B cell (primary cell): ENCODE data around the gene PSME2. TPM values are rescaled to one million over a fixed set of nuclear protein-coding genes. Genes with fewer than 3 reads are reported as not detected.

Source experiments
- ATAC-seq: fragments of 200-7000 bp; cut with Tn5 transposase; one replicate; pipeline ENCODE4 v1.10.0; 2021; ENCODE audit warnings: low read depth, mild to moderate bottlenecking, moderate number of reproducible peaks, moderate library complexity
- CTCF ChIA-PET: fragments of 350-600 bp; sonication (Branson Sonifier 250); formaldehyde crosslinking; loops from one replicate; lab custom pipeline; 2021; ENCODE audit warnings: antibody characterized with exemption, inconsistent platforms; lab: Charles Lee
- POLR2A ChIA-PET: fragments of 350-600 bp; sonication (Branson Sonifier 250); formaldehyde crosslinking; loops from one replicate; lab custom pipeline; 2021; ENCODE audit warnings: antibody characterized with exemption; lab: Charles Lee
- DNase-seq: peaks from one replicate; pipeline ENCODE4 v3.0.0; 2013
- H2AFZ ChIP-seq: 2 replicates; pipeline ENCODE4 v1.6.1; 2012; ENCODE audit warnings: mild to moderate bottlenecking, low read depth, low read length; ENCODE audit not compliant: insufficient read depth, poor library complexity, severe bottlenecking
- H3K27ac ChIP-seq, 2 donors: 1 replicate in 1 of 2; 2 replicates in 1 of 2; pipeline ENCODE4 v1.5.1; 2012 to 2013; ENCODE audit warnings: low read length in 2 of 2, mild to moderate bottlenecking in 2 of 2, moderate library complexity in 1 of 2
- H3K27me3 ChIP-seq, 4 experiments: fragments of 200-600 bp in 1 of 4; sonication (generic) in 1 of 4; replicated peaks in 1 of 4; 1 replicate in 2 of 4; 2 replicates in 2 of 4; pipeline versions ENCODE4 v1.6.1 to v1.7.0; 2013 to 2016; ENCODE audit warnings: low read length in 3 of 4, mild to moderate bottlenecking in 2 of 4, mixed read lengths in 1 of 4, moderate library complexity in 1 of 4; ENCODE audit not compliant: insufficient read depth in 4 of 4, control insufficient read depth in 3 of 4; ENCODE audit errors: control extremely low read depth in 1 of 4
- H3K36me3 ChIP-seq, 2 experiments: replicated peaks in 1 of 2; 1 replicate in 1 of 2; 2 replicates in 1 of 2; pipeline versions ENCODE4 v1.6.1 to v1.7.1; 2013; ENCODE audit warnings: low read length in 1 of 2; ENCODE audit not compliant: insufficient read depth in 2 of 2, control insufficient read depth in 1 of 2; ENCODE audit errors: control extremely low read depth in 1 of 2, extremely low read depth in 1 of 2
- H3K4me1 ChIP-seq, 2 donors: fragments of 200-600 bp in 1 of 2; sonication (generic) in 1 of 2; 1 replicate in 1 of 2; 2 replicates in 1 of 2; pipeline versions ENCODE4 v1.5.1 to v1.6.1; 2013 to 2017; ENCODE audit warnings: low read length in 2 of 2; ENCODE audit not compliant: control insufficient read depth in 2 of 2, insufficient read depth in 2 of 2
- H3K4me2 ChIP-seq: replicated peaks from 2 replicates; pipeline ENCODE3; 2012; ENCODE audit warnings: mild to moderate bottlenecking, low read depth, low read length; ENCODE audit not compliant: poor library complexity, severe bottlenecking
- H3K4me3 ChIP-seq, 5 experiments: fragments of 200-600 bp in 1 of 5; sonication (generic) in 1 of 5; 1 replicate in 3 of 5; 2 replicates in 2 of 5; pipeline versions ENCODE4 v1.5.1 to v1.7.0; 2011 to 2016; ENCODE audit warnings: low read length in 4 of 5, mild to moderate bottlenecking in 4 of 5, low read depth in 2 of 5, control low read depth in 1 of 5, moderate library complexity in 1 of 5; ENCODE audit not compliant: insufficient read depth in 1 of 5; ENCODE audit errors: control extremely low read depth in 1 of 5, extremely low read depth in 1 of 5
- H3K79me2 ChIP-seq: fragments of 200-600 bp; sonication (generic); one replicate; pipeline ENCODE4 v1.6.0; 2016; ENCODE audit warnings: low read length; ENCODE audit not compliant: control insufficient read depth, insufficient read depth
- H3K9ac ChIP-seq: fragments of 200-600 bp; sonication (generic); 2 replicates; pipeline ENCODE4 v1.6.1; 2017; ENCODE audit warnings: mild to moderate bottlenecking, low read length, moderate library complexity
- H3K9me3 ChIP-seq, 3 donors: one replicate each; pipeline versions ENCODE4 v1.6.1 to v1.7.1; 2013; ENCODE audit warnings: low read length in 2 of 3; ENCODE audit not compliant: control insufficient read depth in 2 of 3, insufficient read depth in 1 of 3; ENCODE audit errors: control extremely low read depth in 1 of 3
- H4K20me1 ChIP-seq: 2 replicates; pipeline ENCODE4 v1.6.0; 2012; ENCODE audit warnings: mild to moderate bottlenecking, low read length; ENCODE audit not compliant: insufficient read depth, control insufficient read depth, poor library complexity, severe bottlenecking
- H3K27ac Mint-ChIP-seq: one replicate; pipeline ENCODE4 v1.8.0; 2021; ENCODE audit warnings: mixed read lengths
- H3K27me3 Mint-ChIP-seq: one replicate; pipeline ENCODE4 v1.8.0; 2021; ENCODE audit warnings: mixed read lengths
- H3K4me1 Mint-ChIP-seq: one replicate; pipeline ENCODE4 v1.8.0; 2021; ENCODE audit warnings: mixed read lengths
- H3K4me3 Mint-ChIP-seq: one replicate; pipeline ENCODE4 v1.8.0; 2021; ENCODE audit warnings: mixed read lengths
- H3K9me3 Mint-ChIP-seq: one replicate; pipeline ENCODE4 v1.8.0; 2022; ENCODE audit warnings: mixed read lengths; ENCODE audit not compliant: insufficient read depth
- EZH2 ChIP-seq: IDR thresholded peaks from 2 replicates; pipeline ENCODE4 v1.6.1; 2012; ENCODE audit warnings: borderline replicate concordance, low read depth, mild to moderate bottlenecking, moderate library complexity, low read length; ENCODE audit not compliant: insufficient read depth, poor library complexity, severe bottlenecking
- WGBS: methylation state at CpG from one replicate; pipeline ENCODE4 v1.1.5; 2013; ENCODE audit warnings: missing lambda C conversion rate; ENCODE audit not compliant: insufficient coverage; 5-methylcytosine and 5-hydroxymethylcytosine counted together
- intact Hi-C: fragments of 100-400 bp; cut with micrococcal nuclease; formaldehyde crosslinking; loops from one replicate; pipeline ENCODE4 v1.10.0; 2022
- polyA plus RNA-seq: library from polyadenylated mRNA; depleted of rRNA; stranded (reverse); fragments of >200 nt; gene quantifications from 2 replicates; pipeline ENCODE4 v1.2.3, GENCODE V29; 2012
- total RNA-seq, 2 donors: library from RNA; stranded (reverse); fragments of 120-200 nt in 1 of 2; gene quantifications; 1 replicate in 1 of 2; 2 replicates in 1 of 2; pipeline versions ENCODE4 v1.2.3 to v1.2.4, GENCODE V29; 2013 to 2022
- TF ChIP-seq, protein P1 (sequence below): fragments of 200-600 bp; IDR thresholded peaks from one replicate; pipeline ENCODE4 v1.8.0; 2022; ENCODE audit warnings: antibody characterized with exemption, mild to moderate bottlenecking

The PSME2 gene
- total and polyA plus RNA-seq, 2 donors (not counting 1 experiment from before 2014, with no cell fraction given): 126 to 141 TPM

DNA sequence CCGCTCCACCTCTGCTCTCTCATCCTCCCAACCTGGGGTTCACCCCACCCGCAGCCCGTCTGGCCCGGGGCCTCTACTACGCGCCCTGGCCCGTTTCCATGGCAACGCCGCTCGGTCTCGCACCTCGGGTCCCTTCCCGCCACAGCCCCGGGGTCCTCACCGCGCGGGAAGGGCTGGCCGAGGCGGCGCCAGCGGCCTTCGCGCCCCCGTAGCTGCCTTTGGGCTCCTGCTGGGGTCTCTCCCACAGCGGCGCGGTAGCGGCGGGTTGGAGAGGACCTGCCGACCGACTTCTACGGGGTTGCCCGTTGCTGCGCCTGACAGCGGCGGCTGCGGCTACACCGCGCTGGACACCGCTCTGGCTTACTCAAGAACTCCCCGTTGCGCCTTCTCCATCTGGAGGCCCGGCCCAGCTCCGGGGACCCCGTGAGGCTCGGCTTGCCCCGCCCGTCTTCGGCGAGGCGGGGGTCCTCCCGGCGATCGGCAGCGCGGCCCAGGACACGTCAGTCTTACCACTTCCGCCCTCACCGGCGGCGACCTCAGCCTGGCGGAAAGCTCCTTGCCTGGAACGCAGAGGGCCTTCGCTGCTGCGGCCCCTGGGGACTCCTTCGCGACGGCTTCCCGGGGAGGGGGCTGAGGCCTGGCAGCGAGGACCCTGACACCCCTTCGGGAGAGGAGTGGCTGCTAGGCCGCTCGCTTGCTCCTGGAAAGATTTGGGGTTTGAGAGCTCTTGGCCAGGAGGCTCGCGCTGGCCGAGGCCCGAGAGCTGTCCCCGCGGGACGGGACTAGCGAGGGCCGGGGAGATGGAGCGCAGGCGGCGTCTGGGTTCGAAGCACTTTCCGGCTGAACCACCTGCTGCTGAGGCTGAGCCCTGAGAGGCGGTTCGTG, 49.0 kb upstream of the PSME2 start, which contains the start of gene TM9SF1:
TSS of gene TM9SF1 (minus strand) at position 256 of the 885 bp plus-strand sequence. CDS start 422 bp downstream, outside the sequence.
- Histone ChIP-seq H3K27me3 (no peaks in the 10 kb centered on the region), H3K9ac (peak within 1 kb of the TSS; percentile 97), H3K27ac (peak within 1 kb of the TSS; percentile 98 to 99), H3K4me3 (peak within 1 kb of the TSS; percentile 82 to 99 (median 83)), H3K4me1 (peaks cover 25 to 26% of the 10 kb centered on the region in 2 donors), H3K36me3 (peaks cover 0 to 15% of the 10 kb centered on the region in 2 experiments), H3K79me2 (peaks cover 70% of the 10 kb centered on the region), H3K9me3 (no peaks in the 10 kb centered on the region), H4K20me1 (no peaks in the 10 kb centered on the region), H2AFZ (peak within 1 kb of the TSS; percentile 88), H3K4me2 (peak within 1 kb of the TSS; percentile 91)
- ChIA-PET CTCF (interaction anchor here (0.5 to 3.5 kb wide), 19 partner anchors 12 to 242 kb away, joined by 3 to 21 read pairs (median 4); partner anchors contain the start of genes CHMP4A, CIDEB, IRF9 and MDP1), POLR2A (interaction anchor here (0.7 to 3.6 kb wide), 15 partner anchors 9 to 235 kb away, joined by 3 to 64 read pairs (median 6); partner anchors contain the start of genes CBLN3, CHMP4A, DCAF11 and EMC9)
- no peak for TF ChIP-seq EZH2
- TF ChIP-seq, protein P1, sequence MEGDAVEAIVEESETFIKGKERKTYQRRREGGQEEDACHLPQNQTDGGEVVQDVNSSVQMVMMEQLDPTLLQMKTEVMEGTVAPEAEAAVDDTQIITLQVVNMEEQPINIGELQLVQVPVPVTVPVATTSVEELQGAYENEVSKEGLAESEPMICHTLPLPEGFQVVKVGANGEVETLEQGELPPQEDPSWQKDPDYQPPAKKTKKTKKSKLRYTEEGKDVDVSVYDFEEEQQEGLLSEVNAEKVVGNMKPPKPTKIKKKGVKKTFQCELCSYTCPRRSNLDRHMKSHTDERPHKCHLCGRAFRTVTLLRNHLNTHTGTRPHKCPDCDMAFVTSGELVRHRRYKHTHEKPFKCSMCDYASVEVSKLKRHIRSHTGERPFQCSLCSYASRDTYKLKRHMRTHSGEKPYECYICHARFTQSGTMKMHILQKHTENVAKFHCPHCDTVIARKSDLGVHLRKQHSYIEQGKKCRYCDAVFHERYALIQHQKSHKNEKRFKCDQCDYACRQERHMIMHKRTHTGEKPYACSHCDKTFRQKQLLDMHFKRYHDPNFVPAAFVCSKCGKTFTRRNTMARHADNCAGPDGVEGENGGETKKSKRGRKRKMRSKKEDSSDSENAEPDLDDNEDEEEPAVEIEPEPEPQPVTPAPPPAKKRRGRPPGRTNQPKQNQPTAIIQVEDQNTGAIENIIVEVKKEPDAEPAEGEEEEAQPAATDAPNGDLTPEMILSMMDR: no peak
- Mint-ChIP-seq H3K27ac (peak within 1 kb of the TSS; percentile 99), H3K9me3 (no peaks in the 10 kb centered on the region), H3K4me3 (peak within 1 kb of the TSS; percentile 89), H3K27me3 (no peaks in the 10 kb centered on the region), H3K4me1 (peaks cover 49% of the 10 kb centered on the region)
- ATAC-seq (peak; percentile 90), DNase-seq (peak; percentile 96)
- intact Hi-C loops: loop anchor here (1.0 to 5.0 kb wide), 10 partner anchors 7 to 181 kb away; partner anchors contain the start of genes CHMP4A, DHRS1, EMC9 and GMPR2
- WGBS: under 1% methylated on average over 89 of the region's 89 CpGs
